H1 (cell line): ENCODE data around the gene RBM4B. TPM values are rescaled to one million over a fixed set of nuclear protein-coding genes. Genes with fewer than 3 reads are reported as not detected.
A peak's percentile ranks its signal among the peaks of the same experiment; 100 is the strongest.

Source experiments
- BCL11A ChIP-seq, 2 experiments: IDR thresholded peaks; one replicate each; pipeline ENCODE4 v1.6.1; 2011; ENCODE audit warnings: low read depth in 2 of 2, low read length in 2 of 2, mild to moderate bottlenecking in 2 of 2
- CBX5 ChIP-seq: fragments of 300-800, 300-1000 bp; sonication (generic); IDR thresholded peaks from 2 replicates; pipeline ENCODE4 v1.7.1; 2016; ENCODE audit warnings: antibody characterized with exemption, low read length, low read depth
- CHD1 ChIP-seq: IDR thresholded peaks from 2 replicates; pipeline ENCODE4 v1.6.1; 2012; ENCODE audit warnings: low read depth, low read length, improper control_type of control experiment
- CHD2 ChIP-seq: IDR thresholded peaks from 2 replicates; pipeline ENCODE4 v1.6.1; 2012; ENCODE audit warnings: low read length, improper control_type of control experiment
- CTBP2 ChIP-seq: IDR thresholded peaks from 2 replicates; pipeline ENCODE4 v1.7.0; 2011; ENCODE audit warnings: borderline replicate concordance, mild to moderate bottlenecking, moderate library complexity, mixed read lengths, low read length; ENCODE audit not compliant: insufficient read depth, insufficient read length
- EZH2 ChIP-seq: fragments of 200-600 bp; sonication (generic); IDR thresholded peaks from 2 replicates; pipeline ENCODE4 v1.7.1; 2012; ENCODE audit warnings: low read depth, mild to moderate bottlenecking, moderate library complexity, low read length, inconsistent platforms; ENCODE audit not compliant: severe bottlenecking
- FOSL1 ChIP-seq: IDR thresholded peaks from 2 replicates; pipeline ENCODE4 v1.6.1; 2011; ENCODE audit warnings: mild to moderate bottlenecking, low read depth, low read length, moderate library complexity; ENCODE audit not compliant: insufficient read depth
- HDAC2 ChIP-seq, 2 experiments: fragments of 300-600 bp in 1 of 2; sonication (generic) in 1 of 2; IDR thresholded peaks; 2 replicates each; pipeline ENCODE4 v1.6.1; 2011 to 2012; ENCODE audit warnings: low read depth in 2 of 2, low read length in 2 of 2, mild to moderate bottlenecking in 2 of 2, moderate library complexity in 2 of 2, borderline replicate concordance in 1 of 2, inconsistent platforms in 1 of 2
- JUN ChIP-seq: IDR thresholded peaks from 2 replicates; pipeline ENCODE4 v1.6.1; 2011; ENCODE audit warnings: low read depth, mild to moderate bottlenecking, improper control_type of control experiment, low read length
- JUND ChIP-seq: IDR thresholded peaks from 2 replicates; pipeline ENCODE4 v1.6.1; 2011; ENCODE audit warnings: mild to moderate bottlenecking, improper control_type of control experiment, low read length
- KDM4A ChIP-seq: IDR thresholded peaks from one replicate; pipeline ENCODE4 v1.7.1; 2012; ENCODE audit warnings: low read depth, mild to moderate bottlenecking, moderate library complexity, low read length, inconsistent platforms; ENCODE audit not compliant: severe bottlenecking
- MAFK ChIP-seq: IDR thresholded peaks from 2 replicates; pipeline ENCODE4 v1.6.1; 2012; ENCODE audit warnings: low read depth, mild to moderate bottlenecking, improper control_type of control experiment, low read length
- PHF8 ChIP-seq: fragments of 200-600 bp; sonication (generic); conservative IDR thresholded peaks from 2 replicates; pipeline ENCODE4 v1.7.1; 2012; ENCODE audit warnings: low read depth, mild to moderate bottlenecking, inconsistent platforms, low read length, moderate library complexity
- RFX5 ChIP-seq: IDR thresholded peaks from 2 replicates; pipeline ENCODE4 v1.6.1; 2011; ENCODE audit warnings: low read depth, low read length, improper control_type of control experiment, borderline replicate concordance
- RXRA ChIP-seq: IDR thresholded peaks from 2 replicates; pipeline ENCODE4 v1.6.1; 2011; ENCODE audit warnings: low read depth, mild to moderate bottlenecking, low read length, moderate library complexity; ENCODE audit not compliant: insufficient read depth
- SAP30 ChIP-seq: fragments of 300-600 bp; sonication (generic); IDR thresholded peaks from 2 replicates; pipeline ENCODE4 v1.7.1; 2012; ENCODE audit warnings: low read length, moderate library complexity, mild to moderate bottlenecking, inconsistent platforms; ENCODE audit not compliant: insufficient read depth, insufficient replicate concordance
- SIN3A ChIP-seq, 2 experiments: IDR thresholded peaks in 1 of 2; conservative IDR thresholded peaks in 1 of 2; 2 replicates each; pipeline ENCODE4 v1.6.1; 2011 to 2012; ENCODE audit warnings: low read length in 2 of 2, improper control_type of control experiment in 1 of 2, low read depth in 1 of 2, mild to moderate bottlenecking in 1 of 2
- SP1 ChIP-seq: IDR thresholded peaks from 2 replicates; pipeline ENCODE4 v1.6.1; 2011; ENCODE audit warnings: low read depth, low read length
- SP2 ChIP-seq: IDR thresholded peaks from 2 replicates; pipeline ENCODE4 v1.6.1; 2012; ENCODE audit warnings: mild to moderate bottlenecking, low read length, inconsistent platforms
- SP4 ChIP-seq: IDR thresholded peaks from 2 replicates; pipeline ENCODE4 v1.6.1; 2012; ENCODE audit warnings: low read length, inconsistent platforms
- SRF ChIP-seq: IDR thresholded peaks from 2 replicates; pipeline ENCODE4 v1.6.1; 2011; ENCODE audit warnings: mild to moderate bottlenecking, low read depth, low read length, moderate library complexity
- TAF1 ChIP-seq: IDR thresholded peaks from 2 replicates; pipeline ENCODE4 v1.6.1; 2011; ENCODE audit warnings: mild to moderate bottlenecking, low read depth, low read length
- TAF7 ChIP-seq: optimal IDR thresholded peaks from 2 replicates; pipeline ENCODE3; 2011; ENCODE audit warnings: low read depth, mild to moderate bottlenecking, inconsistent platforms, low read length, moderate library complexity, borderline replicate concordance
- TEAD4 ChIP-seq: IDR thresholded peaks from 2 replicates; pipeline ENCODE4 v1.6.1; 2012; ENCODE audit warnings: low read depth, low read length, inconsistent platforms, mixed read lengths
- ZNF274 ChIP-seq: IDR thresholded peaks from 2 replicates; pipeline ENCODE4 v1.7.0; 2012; ENCODE audit warnings: low read length, borderline replicate concordance; ENCODE audit errors: extremely low read depth
- polyA plus RNA-seq, 7 experiments: library from polyadenylated mRNA; depleted of rRNA in 3 of 7; stranded (reverse) in 5 of 7; unstranded in 2 of 7; fragments of >200 nt in 5 of 7; fragments of 200-250 nt in 2 of 7; gene quantifications; 1 replicate in 5 of 7; 2 replicates in 1 of 7; 4 replicates in 1 of 7; pipeline versions ENCODE4 v1.2.1 to v1.2.3, GENCODE V29; 2011 to 2013; ENCODE audit warnings: missing spikeins in 2 of 7, mixed read lengths in 2 of 7
- total RNA-seq: library from RNA; stranded (reverse); fragmentation: NEBNext Ultra II Directional; extraction: Animal tissue kit (Norgen Biotek cat#: 25700); gene quantifications from 2 replicates; pipeline ENCODE4 v1.2.1, GENCODE V29; 2021

RBM4B gene
- total and polyA plus RNA-seq, 2 of the 8 experiments (the other 6 are each of a cell fraction or from before 2014, with no cell fraction given): 27.5 to 30.5 TPM

GRCh38 chr11:66720223-66720898 is 42.7 kb upstream of the RBM4B start (continued):
- no peak for TF ChIP-seq SRF
- TF ChIP-seq BCL11A (IDR thresholded peaks at IDR 0.05; ENCODE audit: low read depth in 2 of 2, low read length in 2 of 2): no peak
- no peak for TF ChIP-seq ZNF274
- no peak for TF ChIP-seq CBX5
- TF ChIP-seq TAF7: no peak
- TF ChIP-seq RXRA: no peak
- TF ChIP-seq JUND: peak; percentile 84
- no peak for TF ChIP-seq PHF8
- TF ChIP-seq FOSL1: no peak
- no peak for TF ChIP-seq MAFK
- peak; percentile 40; the same call in 1 of the 2 replicates for TF ChIP-seq TAF1
- no peak for TF ChIP-seq EZH2
- peak; percentile 73 to 80; a peak in 2 of 4 replicates for TF ChIP-seq SIN3A (conservative IDR thresholded peaks at IDR 0.05 in 1 of 2, IDR thresholded peaks at IDR 0.05 in 1 of 2; ENCODE audit: low read depth in 1 of 2, low read length in 2 of 2)
- TF ChIP-seq SAP30: no peak
- TF ChIP-seq CHD1: no peak
- TF ChIP-seq JUN: no peak
- TF ChIP-seq CTBP2: no peak
- no peak for TF ChIP-seq KDM4A
- no peak for TF ChIP-seq SP2
- TF ChIP-seq SP4: no peak
- TF ChIP-seq SP1: no peak
- no peak for TF ChIP-seq TEAD4
- no peak for TF ChIP-seq CHD2
- no peak for TF ChIP-seq HDAC2 (IDR thresholded peaks at IDR 0.05; ENCODE audit: borderline replicate concordance in 1 of 2, low read depth in 2 of 2, low read length in 2 of 2)
- TF ChIP-seq RFX5: no peak; the same call in 1 of the 2 replicates
